ENCODE measurements around the gene TPRKB. TPM values are rescaled to one million over a fixed set of nuclear protein-coding genes. Genes with fewer than 3 reads are reported as not detected.
"Not testable (repeated sequence)": the region's sequence is repeated elsewhere in the genome, so short reads cannot be mapped to it uniquely, and the experiment has no call there.

TPRKB gene
- total RNA-seq, 1 experiment from 2014 or later, result 44.7 TPM

- no peak overlapping the region for H4K91ac ChIP-seq (ENCODE audit: insufficient read length, low read depth, low read length)
- peaks cover 45 to 62% of the 10 kb centered on the region in 2 experiments for H3K9me3 Mint-ChIP-seq
- H3K9ac ChIP-seq (ENCODE audit: extremely low read depth, insufficient read length, low read length), result no peak overlapping the region
- no peaks in the 10 kb centered on the region for H4K20me1 ChIP-seq (ENCODE audit: control insufficient read depth, insufficient read depth, insufficient read length)
- peaks cover 0 to 12% (median 0%) of the 10 kb centered on the region in 3 experiments; a peak in 4 of 7 replicates for H3K36me3 Mint-ChIP-seq (ENCODE audit: insufficient read depth in 1 of 3, low read depth in 3 of 3)
- no peak overlapping the region for H3K4me3 Mint-ChIP-seq
- H3K4me2 ChIP-seq (ENCODE audit: insufficient read depth, insufficient read length, low read length), result no peak overlapping the region
- H3K27ac ChIP-seq (ENCODE audit: insufficient read length, low read depth, low read length), result no peak overlapping the region
- H3K27ac Mint-ChIP-seq, result no peak overlapping the region
- H3K23me2 ChIP-seq (ENCODE audit: insufficient read length, low read depth, low read length, poor library complexity, severe bottlenecking), result no peaks in the 10 kb centered on the region
- no peak for DNase-seq
- no peak overlapping the region for H2AK5ac ChIP-seq (ENCODE audit: insufficient read length, low read length)
- no peak overlapping the region for H3K56ac ChIP-seq (ENCODE audit: insufficient read length, low read depth, low read length)
- no peak overlapping the region for H3K4ac ChIP-seq (ENCODE audit: low read depth, low read length)
- H3T11ph ChIP-seq (ENCODE audit: low read length), result no peak overlapping the region
- H2BK5ac ChIP-seq (ENCODE audit: insufficient read length, low read length), result no peak overlapping the region
- H2AFZ ChIP-seq (ENCODE audit: low read length), result no peak overlapping the region
- no peak overlapping the region for H2BK12ac ChIP-seq (ENCODE audit: insufficient read length, low read depth, low read length)
- no CpG with 5 or more reads among the region's 6 CpGs for WGBS (ENCODE audit: extremely low coverage, insufficient read length, low lambda C conversion rate)
- H3K79me1 ChIP-seq (ENCODE audit: insufficient read depth, low read depth, low read length, poor library complexity, severe bottlenecking), result no peaks in the 10 kb centered on the region
- no peak overlapping the region for H3K14ac ChIP-seq (ENCODE audit: insufficient read depth, low read length)
- no peak overlapping the region for H3K23ac ChIP-seq (ENCODE audit: insufficient read length, low read depth, low read length)
- no peak for TF ChIP-seq CTCF (conservative IDR thresholded peaks at IDR 0.05)
- H2BK20ac ChIP-seq (ENCODE audit: low read depth, low read length, poor library complexity, severe bottlenecking), result no peak overlapping the region
- peaks cover 11% of the 10 kb centered on the region for H3K9me3 ChIP-seq (ENCODE audit: control insufficient read depth, low read depth, low read length)
- H3K4me1 ChIP-seq (ENCODE audit: insufficient read depth, low read length), result no peaks in the 10 kb centered on the region
- H4K5ac ChIP-seq (ENCODE audit: insufficient read length, low read depth, low read length), result no peak overlapping the region
- H4K8ac ChIP-seq (replicated peaks; ENCODE audit: insufficient read length, low read depth, low read length), result no peak overlapping the region
- no peak overlapping the region for H2BK15ac ChIP-seq (ENCODE audit: low read depth, low read length)
- no peaks in the 10 kb centered on the region for H3K27me3 ChIP-seq (ENCODE audit: insufficient read depth, low read length)
- H3K27me3 Mint-ChIP-seq (ENCODE audit: low read depth), result peaks cover 64% of the 10 kb centered on the region
- H3K79me2 ChIP-seq (ENCODE audit: insufficient read depth, low read length), result no peaks in the 10 kb centered on the region
- H3K4me1 Mint-ChIP-seq, result no peaks in the 10 kb centered on the region
- H2BK120ac ChIP-seq (ENCODE audit: low read depth, low read length, poor library complexity, severe bottlenecking), result no peak overlapping the region
- H3K18ac ChIP-seq (ENCODE audit: insufficient read length, low read depth, low read length), result no peak overlapping the region
Observed at GRCh38 chr2:73718421-73718820, 18.7 kb downstream of the TPRKB start.

GRCh38 chr2:73717695-73718094, 19.4 kb downstream of the TPRKB start:
- not testable (repeated sequence) for H4K91ac ChIP-seq (ENCODE audit: insufficient read length, low read depth, low read length); H4K5ac ChIP-seq (ENCODE audit: insufficient read length, low read depth, low read length); H3K4me3 Mint-ChIP-seq; H2BK120ac ChIP-seq (ENCODE audit: low read depth, low read length, poor library complexity, severe bottlenecking); H3K4me2 ChIP-seq (ENCODE audit: insufficient read depth, insufficient read length, low read length); H3K79me2 ChIP-seq (ENCODE audit: insufficient read depth, low read length); H3T11ph ChIP-seq (ENCODE audit: low read length); H3K36me3 Mint-ChIP-seq (ENCODE audit: insufficient read depth in 1 of 3, low read depth in 3 of 3); H3K23me2 ChIP-seq (ENCODE audit: insufficient read length, low read depth, low read length, poor library complexity, severe bottlenecking); H2BK15ac ChIP-seq (ENCODE audit: low read depth, low read length); H3K9ac ChIP-seq (ENCODE audit: extremely low read depth, insufficient read length, low read length); H2BK12ac ChIP-seq (ENCODE audit: insufficient read length, low read depth, low read length); H4K8ac ChIP-seq (replicated peaks; ENCODE audit: insufficient read length, low read depth, low read length); H3K27ac ChIP-seq (ENCODE audit: insufficient read length, low read depth, low read length); H3K23ac ChIP-seq (ENCODE audit: insufficient read length, low read depth, low read length); H3K27ac Mint-ChIP-seq; H2AFZ ChIP-seq (ENCODE audit: low read length); H3K4ac ChIP-seq (ENCODE audit: low read depth, low read length); H3K4me1 ChIP-seq (ENCODE audit: insufficient read depth, low read length); H3K14ac ChIP-seq (ENCODE audit: insufficient read depth, low read length); H2BK20ac ChIP-seq (ENCODE audit: low read depth, low read length, poor library complexity, severe bottlenecking); DNase-seq; H3K56ac ChIP-seq (ENCODE audit: insufficient read length, low read depth, low read length); H3K18ac ChIP-seq (ENCODE audit: insufficient read length, low read depth, low read length); H3K79me1 ChIP-seq (ENCODE audit: insufficient read depth, low read depth, low read length, poor library complexity, severe bottlenecking); H3K27me3 ChIP-seq (ENCODE audit: insufficient read depth, low read length); H4K20me1 ChIP-seq (ENCODE audit: control insufficient read depth, insufficient read depth, insufficient read length); H2BK5ac ChIP-seq (ENCODE audit: insufficient read length, low read length); H3K4me1 Mint-ChIP-seq; H2AK5ac ChIP-seq (ENCODE audit: insufficient read length, low read length)
- H3K9me3 Mint-ChIP-seq, result peaks cover 40 to 58% of the 10 kb centered on the region in 2 experiments
- WGBS (ENCODE audit: extremely low coverage, insufficient read length, low lambda C conversion rate), result no CpG with 5 or more reads among the region's 4 CpGs
- peaks cover 69% of the 10 kb centered on the region for H3K27me3 Mint-ChIP-seq (ENCODE audit: low read depth)
- H3K9me3 ChIP-seq (ENCODE audit: control insufficient read depth, low read depth, low read length), result peaks cover 11% of the 10 kb centered on the region

All from H9 (cell line).